Prostate gland (tissue), 2 donors: ENCODE results near the gene RGL1.

Experiments used
- POLR2A ChIP-seq: fragments of 450-650 bp; IDR thresholded peaks from one replicate; pipeline ENCODE4 v1.6.1; 2016; ENCODE audit warnings: antibody characterized with exemption, mild to moderate bottlenecking
- POLR2AphosphoS5 ChIP-seq: sonication (generic); formaldehyde crosslinking; IDR thresholded peaks from one replicate; pipeline ENCODE4 v1.6.1; 2017; ENCODE audit warnings: antibody characterized with exemption
- TF ChIP-seq, protein P1 (sequence below), 4 experiments: fragments of 200-600 bp in 2 of 4; fragments of 450-650 bp in 2 of 4; sonication (generic) in 2 of 4; IDR thresholded peaks; 1 replicate in 3 of 4; 2 replicates in 1 of 4; pipeline ENCODE4 v1.5.1; 2016 to 2019; ENCODE audit warnings: antibody characterized with exemption in 4 of 4, mild to moderate bottlenecking in 2 of 4, moderate library complexity in 2 of 4

GRCh38 chr1:183937611-183938010, 132.7 kb downstream of the RGL1 start:
- TF ChIP-seq POLR2AphosphoS5: no peak
- TF ChIP-seq, protein P1, sequence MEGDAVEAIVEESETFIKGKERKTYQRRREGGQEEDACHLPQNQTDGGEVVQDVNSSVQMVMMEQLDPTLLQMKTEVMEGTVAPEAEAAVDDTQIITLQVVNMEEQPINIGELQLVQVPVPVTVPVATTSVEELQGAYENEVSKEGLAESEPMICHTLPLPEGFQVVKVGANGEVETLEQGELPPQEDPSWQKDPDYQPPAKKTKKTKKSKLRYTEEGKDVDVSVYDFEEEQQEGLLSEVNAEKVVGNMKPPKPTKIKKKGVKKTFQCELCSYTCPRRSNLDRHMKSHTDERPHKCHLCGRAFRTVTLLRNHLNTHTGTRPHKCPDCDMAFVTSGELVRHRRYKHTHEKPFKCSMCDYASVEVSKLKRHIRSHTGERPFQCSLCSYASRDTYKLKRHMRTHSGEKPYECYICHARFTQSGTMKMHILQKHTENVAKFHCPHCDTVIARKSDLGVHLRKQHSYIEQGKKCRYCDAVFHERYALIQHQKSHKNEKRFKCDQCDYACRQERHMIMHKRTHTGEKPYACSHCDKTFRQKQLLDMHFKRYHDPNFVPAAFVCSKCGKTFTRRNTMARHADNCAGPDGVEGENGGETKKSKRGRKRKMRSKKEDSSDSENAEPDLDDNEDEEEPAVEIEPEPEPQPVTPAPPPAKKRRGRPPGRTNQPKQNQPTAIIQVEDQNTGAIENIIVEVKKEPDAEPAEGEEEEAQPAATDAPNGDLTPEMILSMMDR (IDR thresholded peaks at IDR 0.05): no peak
- no peak for TF ChIP-seq POLR2A
